VCaP (cell line): ENCODE results near the gene PSME1.

Experiments used
- H3K27ac ChIP-seq: fragments of 450-650 bp; 2 replicates; pipeline ENCODE4 v1.5.1; 2017
- TF ChIP-seq, protein P1 (sequence below): fragments of 450-650 bp; conservative IDR thresholded peaks from 2 replicates; pipeline ENCODE4 v1.5.1; 2017; ENCODE audit warnings: mild to moderate bottlenecking, moderate library complexity

The PSME1 gene

DNA sequence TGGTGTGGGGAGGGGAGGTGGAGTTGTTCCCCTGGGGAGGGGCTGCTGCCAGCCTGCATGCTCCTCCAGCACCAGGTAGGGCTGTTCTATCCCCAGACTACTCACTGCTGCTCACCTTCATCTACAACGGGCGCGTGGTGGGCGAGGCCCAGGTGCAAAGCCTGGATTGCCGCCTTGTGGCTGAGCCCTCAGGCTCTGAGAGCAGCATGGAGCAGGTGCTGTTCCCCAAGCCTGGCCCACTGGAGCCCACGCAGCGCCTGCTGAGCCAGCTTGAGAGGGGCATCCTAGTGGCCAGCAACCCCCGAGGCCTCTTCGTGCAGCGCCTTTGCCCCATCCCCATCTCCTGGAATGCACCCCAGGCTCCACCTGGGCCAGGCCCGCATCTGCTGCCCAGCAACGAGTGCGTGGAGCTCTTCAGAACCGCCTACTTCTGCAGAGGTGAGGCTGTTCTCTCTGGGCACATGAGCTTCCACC, 28.6 kb downstream of the PSME1 start:
- TF ChIP-seq, protein P1, sequence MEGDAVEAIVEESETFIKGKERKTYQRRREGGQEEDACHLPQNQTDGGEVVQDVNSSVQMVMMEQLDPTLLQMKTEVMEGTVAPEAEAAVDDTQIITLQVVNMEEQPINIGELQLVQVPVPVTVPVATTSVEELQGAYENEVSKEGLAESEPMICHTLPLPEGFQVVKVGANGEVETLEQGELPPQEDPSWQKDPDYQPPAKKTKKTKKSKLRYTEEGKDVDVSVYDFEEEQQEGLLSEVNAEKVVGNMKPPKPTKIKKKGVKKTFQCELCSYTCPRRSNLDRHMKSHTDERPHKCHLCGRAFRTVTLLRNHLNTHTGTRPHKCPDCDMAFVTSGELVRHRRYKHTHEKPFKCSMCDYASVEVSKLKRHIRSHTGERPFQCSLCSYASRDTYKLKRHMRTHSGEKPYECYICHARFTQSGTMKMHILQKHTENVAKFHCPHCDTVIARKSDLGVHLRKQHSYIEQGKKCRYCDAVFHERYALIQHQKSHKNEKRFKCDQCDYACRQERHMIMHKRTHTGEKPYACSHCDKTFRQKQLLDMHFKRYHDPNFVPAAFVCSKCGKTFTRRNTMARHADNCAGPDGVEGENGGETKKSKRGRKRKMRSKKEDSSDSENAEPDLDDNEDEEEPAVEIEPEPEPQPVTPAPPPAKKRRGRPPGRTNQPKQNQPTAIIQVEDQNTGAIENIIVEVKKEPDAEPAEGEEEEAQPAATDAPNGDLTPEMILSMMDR, result no peak

DNA sequence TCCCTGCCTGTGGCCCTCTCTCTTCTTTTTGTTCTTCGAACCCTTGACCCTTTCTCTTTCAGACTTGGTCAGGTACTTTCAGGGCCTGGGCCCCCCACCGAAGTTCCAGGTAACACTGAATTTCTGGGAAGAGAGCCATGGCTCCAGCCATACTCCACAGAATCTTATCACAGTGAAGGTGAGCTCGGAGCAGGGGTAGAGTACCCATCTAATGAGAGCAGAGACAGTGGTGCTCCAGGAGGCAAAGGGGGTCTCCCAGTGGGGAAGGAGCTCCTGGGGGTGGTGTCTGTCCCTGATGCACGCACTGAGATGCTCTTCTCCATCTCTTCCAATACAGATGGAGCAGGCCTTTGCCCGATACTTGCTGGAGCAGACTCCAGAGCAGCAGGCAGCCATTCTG, 29.8 kb downstream of the PSME1 start:
- no peak overlapping the region for H3K27ac ChIP-seq
- TF ChIP-seq, protein P1, result no peak

More for the DNA sequence above, 28.6 kb downstream of the PSME1 start:
- no peak overlapping the region for H3K27ac ChIP-seq

DNA sequence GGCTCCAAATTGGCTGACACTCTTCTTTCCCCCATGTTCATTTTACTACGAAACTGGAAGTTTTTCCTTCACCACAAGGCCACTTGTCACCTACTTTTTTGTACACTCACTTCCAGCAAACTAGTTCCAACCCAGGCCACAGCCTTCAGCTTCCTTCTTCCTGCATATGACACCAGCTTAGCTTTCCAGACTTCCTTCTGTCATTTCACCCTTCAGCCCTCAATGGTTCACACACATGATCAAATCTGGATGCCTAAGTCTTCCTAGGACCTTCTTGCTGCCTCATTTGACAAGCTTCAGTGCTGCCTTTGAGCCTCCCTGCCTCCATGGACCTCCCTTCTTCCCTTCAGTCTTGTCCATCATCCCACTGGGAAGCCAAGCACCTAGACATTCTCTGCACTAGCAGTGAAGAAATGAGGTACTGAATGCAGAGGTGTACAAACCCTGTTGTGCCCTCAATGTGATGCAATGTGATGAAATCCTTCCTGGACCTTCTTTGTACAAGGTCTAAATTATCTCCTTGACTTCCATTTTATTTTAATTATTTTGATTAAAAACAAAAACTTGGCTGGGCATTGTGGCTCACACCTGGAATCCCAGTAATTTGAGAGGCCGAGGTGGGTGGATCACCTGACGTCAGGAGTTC, 31.6 kb downstream of the PSME1 start:
- H3K27ac ChIP-seq, result no peak overlapping the region
- TF ChIP-seq, protein P1, result no peak

DNA sequence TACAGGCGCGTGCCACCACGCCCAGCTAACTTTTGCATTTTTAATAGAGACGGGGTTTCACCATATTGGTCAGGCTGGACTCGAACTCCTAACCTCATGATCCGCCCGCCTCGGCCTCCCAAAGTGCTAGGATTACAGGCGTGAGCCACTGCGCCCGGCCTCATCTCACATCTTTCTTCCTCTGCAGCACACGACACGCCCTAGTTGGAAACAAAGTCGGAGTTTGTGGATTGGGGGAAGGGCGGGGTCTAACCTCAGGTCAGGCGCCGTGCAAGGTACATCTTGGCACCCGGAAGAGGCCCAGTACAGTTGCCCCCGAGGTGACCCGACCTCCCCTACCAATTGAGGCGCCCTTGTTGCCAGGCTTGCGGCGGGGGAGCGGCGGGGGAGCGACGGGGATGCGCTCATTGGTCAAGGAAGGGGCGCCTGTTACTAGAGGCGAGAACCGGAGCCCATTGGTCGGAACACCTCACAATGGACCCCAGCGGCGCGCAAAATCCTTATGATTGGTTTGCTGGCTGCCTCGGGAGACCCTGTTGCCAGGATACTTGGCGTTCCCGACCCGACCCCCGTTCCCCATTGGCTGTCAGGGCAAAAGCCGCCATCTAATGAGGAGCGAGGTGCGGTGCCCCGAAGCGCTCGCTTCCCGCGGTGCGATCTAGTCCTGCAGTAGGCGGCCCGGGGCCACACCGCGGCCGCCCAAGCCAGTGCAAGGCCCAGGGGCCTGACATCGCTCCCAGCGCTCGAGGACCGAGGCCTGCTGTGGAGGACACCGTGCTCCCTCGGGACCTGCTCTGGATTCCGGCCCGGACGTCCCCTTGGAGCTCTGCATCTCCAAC, 35.6 kb downstream of the PSME1 start, which contains the start of gene REC8:
Gene REC8, plus strand, starts transcription at position 659 of the 839 bp plus-strand sequence. CDS start 473 bp downstream, outside the sequence.
- TF ChIP-seq, protein P1, result no peak
- H3K27ac ChIP-seq, result no peak within 1 kb of the TSS

DNA sequence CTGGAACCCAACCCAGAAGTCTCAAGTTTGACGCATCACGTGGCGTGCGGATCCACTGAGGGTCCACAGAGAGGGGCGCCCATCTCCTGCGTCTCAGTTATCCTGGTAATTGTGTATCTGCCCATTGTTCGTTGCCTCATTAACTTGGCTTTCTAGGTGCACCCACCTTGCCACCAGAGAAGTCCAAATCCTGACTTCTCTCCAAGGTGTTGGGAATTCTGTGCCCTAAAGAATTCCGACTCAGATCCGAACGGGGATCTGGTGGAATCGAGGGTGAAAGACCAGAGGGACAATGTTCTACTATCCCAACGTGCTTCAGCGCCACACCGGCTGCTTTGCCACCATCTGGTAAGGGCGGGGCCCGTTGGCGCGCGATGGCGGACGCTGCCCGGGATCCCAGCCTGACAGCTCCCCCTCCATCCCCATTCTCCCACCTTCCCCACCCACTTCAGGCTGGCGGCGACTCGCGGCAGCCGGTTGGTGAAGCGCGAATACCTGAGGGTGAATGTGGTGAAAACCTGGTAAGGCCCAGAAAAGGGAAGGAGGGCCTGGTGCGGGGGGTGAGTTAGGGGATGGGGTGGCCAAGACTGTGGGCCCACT, 36.4 kb downstream of the PSME1 start:
- TF ChIP-seq, protein P1, result no peak
- no peak overlapping the region for H3K27ac ChIP-seq

DNA sequence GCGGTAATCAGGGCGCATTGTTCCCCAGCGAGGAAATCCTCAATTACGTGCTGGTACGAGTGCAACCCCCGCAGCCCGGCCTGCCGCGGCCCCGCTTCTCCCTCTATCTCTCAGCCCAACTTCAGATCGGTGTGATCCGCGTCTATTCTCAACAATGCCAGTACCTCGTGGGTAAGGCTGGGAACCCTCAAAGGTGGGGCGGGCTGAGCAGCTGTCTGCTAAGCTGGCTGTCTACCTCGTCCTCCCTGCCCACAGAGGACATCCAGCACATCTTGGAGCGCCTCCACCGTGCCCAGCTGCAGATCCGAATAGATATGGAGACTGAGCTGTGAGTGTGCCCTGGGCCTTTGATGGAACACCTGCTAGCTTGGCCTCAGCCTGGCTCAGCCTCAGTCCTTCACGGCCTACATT, 36.9 kb downstream of the PSME1 start:
- no peak overlapping the region for H3K27ac ChIP-seq

More for the DNA sequence above, 36.9 kb downstream of the PSME1 start:
- TF ChIP-seq, protein P1, result no peak
